ENCODE data around the gene DIP2B. TPM values are rescaled to one million over a fixed set of nuclear protein-coding genes. Genes with fewer than 3 reads are reported as not detected.

The DIP2B gene
- total RNA-seq, 1 experiment from 2014 or later: 30.2 TPM

GRCh38 chr12:50696931-50697330 lies 192.1 kb downstream of the DIP2B start:
- intact Hi-C loops (cut with micrococcal nuclease; ENCODE audit: unreplicated experiment): no loop called here
- in situ Hi-C loops (cut with HindIII; ENCODE audit: low pct_unique_long_range_greater_than_20kb, low sequenced_read_pairs): no loop called here
- ATAC-seq (no peak), DNase-seq (ENCODE audit: low read depth, low spot score) (no peak)
- no TSS peak for BruUV-seq (replicated peaks)
- H3K27me3 ChIP-seq (ENCODE audit: control insufficient read depth, insufficient read depth, low read length): no peaks in the 10 kb centered on the region
- H3K4me1 ChIP-seq (ENCODE audit: control insufficient read depth, insufficient read depth, low read length): no peaks in the 10 kb centered on the region
- ChIA-PET POLR2A (interaction anchor here (0.7 kb wide), 1 partner anchor 57 kb away, joined by 15 read pairs; no protein-coding TSS in a partner anchor), CTCF (no interaction called here)
- H3K27ac ChIP-seq (ENCODE audit: low read length): no peak overlapping the region
- H3K36me3 ChIP-seq (ENCODE audit: control insufficient read depth, insufficient read depth, low read length): peaks cover 17% of the 10 kb centered on the region
- TF ChIP-seq REST (IDR thresholded peaks at IDR 0.05; ENCODE audit: insufficient read depth in 1 of 2, low read depth in 2 of 2, low read length in 1 of 2): no peak
- no peak overlapping the region for H3K4me3 ChIP-seq (ENCODE audit: low read depth in 2 of 2, low read length in 2 of 2)
- no peaks in the 10 kb centered on the region for H3K9me3 ChIP-seq (ENCODE audit: control insufficient read depth, insufficient read depth, low read depth, low read length)

GRCh38 chr12:50699154-50699553 lies 194.4 kb downstream of the DIP2B start:
- H3K9me3 ChIP-seq (ENCODE audit: control insufficient read depth, insufficient read depth, low read depth, low read length): no peaks in the 10 kb centered on the region
- intact Hi-C loops (cut with micrococcal nuclease; ENCODE audit: unreplicated experiment): no loop called here
- H3K36me3 ChIP-seq (ENCODE audit: control insufficient read depth, insufficient read depth, low read length): peaks cover 17% of the 10 kb centered on the region
- H3K4me1 ChIP-seq (ENCODE audit: control insufficient read depth, insufficient read depth, low read length): no peaks in the 10 kb centered on the region
- CTCF ChIA-PET: no interaction called here
- DNase-seq (ENCODE audit: low read depth, low spot score) (no peak), ATAC-seq (no peak)
- no peak overlapping the region for H3K4me3 ChIP-seq (ENCODE audit: low read depth in 2 of 2, low read length in 2 of 2)
- in situ Hi-C loops (cut with HindIII; ENCODE audit: low pct_unique_long_range_greater_than_20kb, low sequenced_read_pairs): no loop called here
- no peaks in the 10 kb centered on the region for H3K27me3 ChIP-seq (ENCODE audit: control insufficient read depth, insufficient read depth, low read length)
- BruUV-seq (replicated peaks): no TSS peak
- POLR2A ChIA-PET: interaction anchor here (0.7 kb wide), 1 partner anchor 8 kb away, joined by 9 read pairs; no protein-coding TSS in a partner anchor
- TF ChIP-seq SIN3A (IDR thresholded peaks at IDR 0.05; ENCODE audit: borderline replicate concordance, insufficient read depth, low read depth, low read length): no peak
- no peak for TF ChIP-seq CTCF (IDR thresholded peaks at IDR 0.05)
- TF ChIP-seq TCF7L2 (IDR thresholded peaks at IDR 0.05; ENCODE audit: low read depth, low read length): no peak
- no peak for TF ChIP-seq REST (IDR thresholded peaks at IDR 0.05; ENCODE audit: insufficient read depth in 1 of 2, low read depth in 2 of 2, low read length in 1 of 2)
- no peak for TF ChIP-seq POLR2AphosphoS5 (IDR thresholded peaks at IDR 0.05; ENCODE audit: low read depth, low read length)
- no peak overlapping the region for H3K27ac ChIP-seq (ENCODE audit: low read length)

All from Panc1 (cell line).